IMR-90 (cell line): ENCODE results near the gene CATSPERZ. TPM values are rescaled to one million over a fixed set of nuclear protein-coding genes. Genes with fewer than 3 reads are reported as not detected.

ENCODE experiments used
- ATAC-seq: fragments of 200-7000 bp; cut with Tn5 transposase; 2 replicates; pipeline ENCODE4 v1.9.1; 2020; ENCODE audit warnings: low read depth, mild to moderate bottlenecking, moderate library complexity
- BruUV-seq: library from RNA; stranded (reverse); fragments of 400-500 nt; replicated peaks from 2 replicates; lab custom pipeline; 2021; lab: Mats Ljungman, UMichigan
- CTCF ChIA-PET: fragments of 300-600 bp; formaldehyde crosslinking; extraction: SDS; loops from one replicate; lab custom pipeline; 2021; ENCODE audit warnings: antibody characterized with exemption; lab: Yijun Ruan, JAX
- POLR2A ChIA-PET: fragments of 300-600 bp; sonication (Branson Sonifier 250); formaldehyde crosslinking; loops from one replicate; lab custom pipeline; 2022; ENCODE audit warnings: antibody characterized with exemption; ENCODE audit not compliant: unreplicated experiment; lab: Charles Lee
- DNase-seq: peaks from one replicate; pipeline ENCODE4 v3.0.0; 2013
- H2AFZ ChIP-seq: replicated peaks from 2 replicates; pipeline ENCODE3; 2013; ENCODE audit warnings: low read length, mild to moderate bottlenecking; ENCODE audit not compliant: poor library complexity
- H2AK5ac ChIP-seq: 2 replicates; pipeline ENCODE4 v1.6.1; 2013; ENCODE audit warnings: low read depth, low read length, inconsistent platforms
- H2AK9ac ChIP-seq: replicated peaks from 2 replicates; pipeline ENCODE3; 2013; ENCODE audit warnings: mild to moderate bottlenecking, low read depth, low read length, moderate library complexity; ENCODE audit not compliant: poor library complexity
- H2BK120ac ChIP-seq: 2 replicates; pipeline ENCODE4 v1.6.1; 2013; ENCODE audit warnings: low read depth, low read length, inconsistent platforms
- H2BK15ac ChIP-seq: 3 replicates; pipeline ENCODE4 v1.6.1; 2013; ENCODE audit warnings: low read depth, low read length, inconsistent platforms
- H2BK20ac ChIP-seq: 2 replicates; pipeline ENCODE4 v1.6.1; 2013; ENCODE audit warnings: low read depth, mild to moderate bottlenecking, inconsistent platforms, low read length, moderate library complexity
- H2BK5ac ChIP-seq: 2 replicates; pipeline ENCODE4 v1.6.1; 2013; ENCODE audit warnings: mild to moderate bottlenecking, low read depth, low read length, inconsistent platforms; ENCODE audit not compliant: poor library complexity, severe bottlenecking
- H3K14ac ChIP-seq: replicated peaks from 2 replicates; pipeline ENCODE4 v1.6.1; 2013; ENCODE audit warnings: low read depth, low read length, inconsistent platforms
- H3K18ac ChIP-seq: 2 replicates; pipeline ENCODE4 v1.6.1; 2013; ENCODE audit warnings: low read depth, low read length, control low read depth
- H3K23ac ChIP-seq: 2 replicates; pipeline ENCODE4 v1.6.1; 2013; ENCODE audit warnings: low read depth, low read length, inconsistent platforms
- H3K27ac ChIP-seq: 2 replicates; pipeline ENCODE4 v1.5.1; 2013; ENCODE audit warnings: mild to moderate bottlenecking, control low read depth, low read length; ENCODE audit not compliant: insufficient read depth
- H3K27me3 ChIP-seq: 2 replicates; pipeline ENCODE4 v1.6.1; 2013; ENCODE audit warnings: low read length; ENCODE audit not compliant: control insufficient read depth, insufficient read depth
- H3K36me3 ChIP-seq: 2 replicates; pipeline ENCODE4 v1.6.1; 2013; ENCODE audit warnings: low read length, mixed read lengths; ENCODE audit not compliant: control insufficient read depth, insufficient read depth
- H3K4ac ChIP-seq: 2 replicates; pipeline ENCODE4 v1.6.1; 2013; ENCODE audit warnings: low read depth, low read length, inconsistent platforms
- H3K4me1 ChIP-seq: 2 replicates; pipeline ENCODE4 v1.6.1; 2013; ENCODE audit warnings: low read length, mixed read lengths; ENCODE audit not compliant: control insufficient read depth, insufficient read depth
- H3K4me2 ChIP-seq: 2 replicates; pipeline ENCODE4 v1.6.1; 2013; ENCODE audit warnings: low read depth, mild to moderate bottlenecking, control low read depth, low read length, moderate library complexity
- H3K4me3 ChIP-seq: 2 replicates; pipeline ENCODE4 v1.5.1; 2013; ENCODE audit warnings: low read depth, mild to moderate bottlenecking, control low read depth, low read length, moderate library complexity; ENCODE audit not compliant: insufficient read depth
- H3K56ac ChIP-seq: 2 replicates; pipeline ENCODE4 v1.6.1; 2013; ENCODE audit warnings: low read length, inconsistent platforms; ENCODE audit not compliant: insufficient read depth; ENCODE audit errors: extremely low read depth
- H3K79me1 ChIP-seq, 2 experiments: 2 replicates each; pipeline ENCODE4 v1.6.1; 2013; ENCODE audit warnings: low read length in 2 of 2, inconsistent platforms in 1 of 2, low read depth in 1 of 2
- H3K9ac ChIP-seq: 2 replicates; pipeline ENCODE4 v1.6.1; 2013; ENCODE audit warnings: low read depth, low read length, control low read depth
- H3K9me1 ChIP-seq: 2 replicates; pipeline ENCODE4 v1.6.1; 2013; ENCODE audit warnings: low read length, inconsistent platforms; ENCODE audit not compliant: insufficient read depth
- H3K9me3 ChIP-seq: 2 replicates; pipeline ENCODE4 v1.6.1; 2013; ENCODE audit warnings: low read length; ENCODE audit not compliant: control insufficient read depth, insufficient read depth
- H4K20me1 ChIP-seq: 2 replicates; pipeline ENCODE4 v1.6.1; 2013; ENCODE audit warnings: low read length, inconsistent platforms; ENCODE audit not compliant: insufficient read depth
- H4K5ac ChIP-seq: 2 replicates; pipeline ENCODE4 v1.6.1; 2013; ENCODE audit warnings: mild to moderate bottlenecking, low read depth, low read length, control low read depth
- H4K8ac ChIP-seq, 2 experiments: 2 replicates each; pipeline ENCODE4 v1.6.1; 2013; ENCODE audit warnings: low read depth in 2 of 2, low read length in 2 of 2, control low read depth in 1 of 2, inconsistent platforms in 1 of 2
- H4K91ac ChIP-seq: 2 replicates; pipeline ENCODE4 v1.6.1; 2013; ENCODE audit warnings: low read depth, low read length, inconsistent platforms; ENCODE audit not compliant: insufficient read depth
- RCOR1 ChIP-seq: IDR thresholded peaks from 2 replicates; pipeline ENCODE4 v1.6.1; 2012; ENCODE audit warnings: mild to moderate bottlenecking, low read length, improper control_type of control experiment; ENCODE audit not compliant: insufficient replicate concordance
- WGBS, 2 experiments: methylation state at CpG; one replicate each; pipeline versions ENCODE4 v1.1.5 to v1.1.7; 2013; ENCODE audit warnings: missing lambda C conversion rate in 2 of 2; ENCODE audit not compliant: insufficient read length in 1 of 2; ENCODE audit errors: extremely low coverage in 2 of 2; 5-methylcytosine and 5-hydroxymethylcytosine counted together
- dilution Hi-C: fragments of 300-500 bp; cut with HindIII; formaldehyde crosslinking; loops from one replicate; pipeline ENCODE4 v1.14.3; 2018; ENCODE audit warnings: low sequenced_read_pairs; ENCODE audit not compliant: unreplicated experiment
- in situ Hi-C: fragments of 300-500 bp; cut with MboI; formaldehyde crosslinking; loops from 3 replicates; pipeline ENCODE4 v1.14.3; 2019; ENCODE audit warnings: low sequenced_read_pairs, inconsistent platforms, mixed read lengths
- intact Hi-C: fragments of 100-400 bp; cut with micrococcal nuclease; formaldehyde crosslinking; loops from 2 replicates; pipeline ENCODE4 v1.10.0; 2022
- polyA plus RNA-seq, 3 experiments: library from polyadenylated mRNA; depleted of rRNA; stranded (reverse); fragments of >200 nt; gene quantifications; 2 replicates each; pipeline ENCODE4 v1.2.3, GENCODE V29; 2012; ENCODE audit warnings: low replicate concordance in 1 of 3
- total RNA-seq: library from RNA; depleted of rRNA; stranded (reverse); fragments of >200 nt; gene quantifications from 2 replicates; pipeline ENCODE4 v1.2.3, GENCODE V29; 2012

CATSPERZ gene
- total and polyA plus RNA-seq, 2 of the 4 experiments (the other 2 are of a cell fraction) = not detected

DNA sequence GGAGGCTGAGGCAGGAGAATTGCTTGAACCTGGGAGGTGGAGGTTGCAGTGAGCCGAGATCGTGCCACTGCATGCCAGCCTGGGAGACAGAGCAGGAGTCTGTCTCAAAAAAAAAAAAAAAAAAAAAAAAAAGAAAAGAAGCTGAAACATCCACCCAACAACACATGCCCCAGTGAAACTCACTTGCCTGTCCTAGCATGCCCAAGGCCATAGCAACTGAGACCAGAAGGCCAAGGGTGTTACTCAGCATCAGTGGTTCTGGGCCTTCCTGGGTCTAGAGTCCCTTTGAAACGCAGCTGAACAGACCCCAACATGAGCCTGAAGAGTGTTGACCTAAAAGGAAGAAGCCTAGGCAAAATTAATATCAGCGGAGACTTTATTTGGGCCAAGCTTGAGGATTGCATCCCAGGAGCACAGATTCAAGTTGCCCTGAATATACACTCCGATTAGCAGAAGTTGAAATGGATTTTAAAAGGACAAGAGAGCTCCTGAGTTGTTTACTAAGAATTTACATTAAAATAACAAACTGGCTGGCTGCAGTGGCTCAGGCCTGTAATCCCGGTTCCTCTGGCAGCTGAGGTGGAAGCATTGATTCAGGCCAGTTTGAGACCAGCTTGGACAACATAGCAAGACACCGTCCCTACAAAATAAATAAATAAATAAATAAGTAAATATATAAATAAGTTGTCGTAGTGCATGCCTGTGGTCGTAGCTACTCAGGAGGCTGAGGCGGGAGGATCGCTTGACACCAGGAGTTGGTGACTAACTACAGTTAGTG is 24.7 kb downstream of the CATSPERZ start:
- H3K9ac ChIP-seq = no peak overlapping the region
- 0 out of 2 replicates have a peak overlapping the region, but pooled peaks have one; percentile 78 for H3K14ac ChIP-seq
- in situ Hi-C loops (no loop called here), dilution Hi-C loops (no loop called here), intact Hi-C loops (no loop called here)
- DNase-seq (no peak), ATAC-seq (peak; percentile 63)
- H3K4ac ChIP-seq = peak overlapping the region; percentile 75; the same call in 1 of the 2 replicates
- peaks cover 0 to 8% of the 10 kb centered on the region in 2 experiments; a peak in 2 of 4 replicates for H3K79me1 ChIP-seq
- no peak overlapping the region for H3K56ac ChIP-seq
- H2AK9ac ChIP-seq = no peak overlapping the region
- H3K9me1 ChIP-seq = 0 out of 2 replicates have a peak, but pooled peaks cover 3% of the 10 kb centered on the region
- no peak overlapping the region for H3K4me2 ChIP-seq
- H4K20me1 ChIP-seq = no peaks in the 10 kb centered on the region; the same call in 1 of the 2 replicates
- peaks cover 4% of the 10 kb centered on the region for H3K4me1 ChIP-seq
- H3K18ac ChIP-seq = no peak overlapping the region
- H2BK5ac ChIP-seq = no peak overlapping the region
- peak overlapping the region; percentile 49; the same call in 1 of the 2 replicates for H3K27ac ChIP-seq
- TF ChIP-seq RCOR1 = no peak
- no peak overlapping the region for H2AK5ac ChIP-seq
- no peak overlapping the region for H2BK20ac ChIP-seq
- no peak overlapping the region for H3K23ac ChIP-seq
- H3K4me3 ChIP-seq = no peak overlapping the region
- no peak overlapping the region for H2AFZ ChIP-seq
- no peak overlapping the region for H2BK120ac ChIP-seq
- H3K27me3 ChIP-seq = no peaks in the 10 kb centered on the region; the same call in 1 of the 2 replicates
- no peak overlapping the region for H4K91ac ChIP-seq
- H2BK15ac ChIP-seq = no peak overlapping the region; the same call in 2 of the 3 replicates
- 0 out of 2 replicates have a peak, but pooled peaks cover 2% of the 10 kb centered on the region for H3K9me3 ChIP-seq
- H3K36me3 ChIP-seq = peaks cover 19% of the 10 kb centered on the region
- CTCF ChIA-PET = interaction anchor here (0.8 to 1.5 kb wide), 3 partner anchors 9 to 30 kb away, joined by 3 to 5 read pairs (median 5); no protein-coding TSS in a partner anchor
- BruUV-seq = no TSS peak
- POLR2A ChIA-PET = interaction anchor here (0.6 kb wide), 1 partner anchor 432 kb away, joined by 6 read pairs; no protein-coding TSS in a partner anchor
- no peak overlapping the region for H4K5ac ChIP-seq
- WGBS, 2 experiments = no CpG with 5 or more reads among the region's 11 CpGs
- no peak overlapping the region; a peak in 1 of 4 replicates for H4K8ac ChIP-seq
